D721Med (cell line): Measurements from ENCODE around the gene DHX35.

Experiments
- DNase-seq: peaks from one replicate; pipeline ENCODE4 v3.0.0; 2011; ENCODE audit warnings: low spot score; ENCODE audit not compliant: insufficient read length
- FAIRE-seq: peaks from 2 replicates; lab custom pipeline; 2011; peaks lifted over from hg19 to GRCh38; lab: Jason Lieb, UNC
- TF ChIP-seq, protein P1 (sequence below): IDR thresholded peaks from 2 replicates; pipeline ENCODE4 v1.5.1; 2012; ENCODE audit warnings: mild to moderate bottlenecking, control low read depth; ENCODE audit not compliant: insufficient read depth; ENCODE audit errors: missing control alignments

DHX35 gene

DNA sequence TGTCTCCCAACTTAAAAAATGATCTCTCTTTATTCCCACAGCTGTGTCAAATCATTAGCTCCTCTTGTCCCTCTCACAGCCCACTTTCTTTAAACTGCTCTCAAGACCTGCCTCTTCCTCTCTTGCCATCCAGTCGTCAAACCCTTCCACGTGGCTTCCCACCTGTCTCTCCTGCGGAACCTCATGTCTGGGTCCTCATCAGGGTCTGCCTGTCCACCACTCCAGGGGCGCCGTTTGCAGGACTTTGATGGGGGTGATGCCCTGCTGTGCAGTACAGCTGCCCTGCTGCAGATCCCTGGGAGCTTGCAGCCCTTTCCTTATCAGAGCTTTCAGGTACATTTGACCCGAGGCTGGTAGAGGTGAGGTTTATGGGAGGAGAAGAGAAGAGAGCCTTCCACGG lies 114.8 kb downstream of the DHX35 start:
- FAIRE-seq, result no peak
- no peak for DNase-seq
- TF ChIP-seq, protein P1, sequence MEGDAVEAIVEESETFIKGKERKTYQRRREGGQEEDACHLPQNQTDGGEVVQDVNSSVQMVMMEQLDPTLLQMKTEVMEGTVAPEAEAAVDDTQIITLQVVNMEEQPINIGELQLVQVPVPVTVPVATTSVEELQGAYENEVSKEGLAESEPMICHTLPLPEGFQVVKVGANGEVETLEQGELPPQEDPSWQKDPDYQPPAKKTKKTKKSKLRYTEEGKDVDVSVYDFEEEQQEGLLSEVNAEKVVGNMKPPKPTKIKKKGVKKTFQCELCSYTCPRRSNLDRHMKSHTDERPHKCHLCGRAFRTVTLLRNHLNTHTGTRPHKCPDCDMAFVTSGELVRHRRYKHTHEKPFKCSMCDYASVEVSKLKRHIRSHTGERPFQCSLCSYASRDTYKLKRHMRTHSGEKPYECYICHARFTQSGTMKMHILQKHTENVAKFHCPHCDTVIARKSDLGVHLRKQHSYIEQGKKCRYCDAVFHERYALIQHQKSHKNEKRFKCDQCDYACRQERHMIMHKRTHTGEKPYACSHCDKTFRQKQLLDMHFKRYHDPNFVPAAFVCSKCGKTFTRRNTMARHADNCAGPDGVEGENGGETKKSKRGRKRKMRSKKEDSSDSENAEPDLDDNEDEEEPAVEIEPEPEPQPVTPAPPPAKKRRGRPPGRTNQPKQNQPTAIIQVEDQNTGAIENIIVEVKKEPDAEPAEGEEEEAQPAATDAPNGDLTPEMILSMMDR, result no peak

DNA sequence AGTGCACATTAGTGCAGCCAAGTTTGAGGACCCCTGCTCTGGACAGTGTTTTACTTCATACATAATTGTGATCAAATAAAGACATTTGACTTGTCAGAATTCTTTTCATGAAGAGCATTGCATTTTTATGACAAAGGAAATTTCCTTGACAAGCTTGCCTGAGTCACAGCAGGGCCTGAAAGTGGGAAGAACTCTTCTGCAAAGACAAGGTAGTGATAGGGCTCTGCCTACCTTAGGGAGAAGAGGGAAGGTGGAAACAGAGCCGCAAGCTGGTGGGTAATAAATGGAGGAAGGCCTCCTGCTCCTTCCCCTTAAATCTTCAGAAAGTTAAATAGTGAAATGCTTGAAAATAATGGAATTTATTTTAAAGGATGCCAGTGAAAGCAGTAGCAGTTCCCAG lies 118.2 kb downstream of the DHX35 start:
- no peak for FAIRE-seq
- no peak for DNase-seq
- TF ChIP-seq, protein P1, result no peak

DNA sequence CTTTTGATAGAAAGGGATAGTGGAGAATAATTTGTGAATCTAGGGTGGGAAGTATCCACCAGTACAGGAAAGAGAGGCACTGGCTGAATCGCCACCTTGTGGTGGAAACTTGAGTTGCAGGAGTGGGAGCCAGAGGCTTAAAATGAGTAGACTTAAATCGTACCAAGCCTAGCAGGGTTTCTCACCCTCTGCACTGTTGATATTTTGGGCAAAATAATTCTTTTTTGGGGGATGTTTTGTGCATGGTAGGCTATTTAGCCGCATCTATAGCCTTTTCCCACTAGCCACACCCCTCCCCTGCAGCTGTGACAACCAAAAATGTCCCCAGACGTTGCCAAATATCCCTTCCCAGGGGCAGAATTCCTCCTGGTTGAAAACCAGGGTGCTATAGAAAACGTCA lies 119.1 kb downstream of the DHX35 start:
- no peak for FAIRE-seq
- TF ChIP-seq, protein P1, result peak; percentile 85
- DNase-seq, result peak; percentile 55

DNA sequence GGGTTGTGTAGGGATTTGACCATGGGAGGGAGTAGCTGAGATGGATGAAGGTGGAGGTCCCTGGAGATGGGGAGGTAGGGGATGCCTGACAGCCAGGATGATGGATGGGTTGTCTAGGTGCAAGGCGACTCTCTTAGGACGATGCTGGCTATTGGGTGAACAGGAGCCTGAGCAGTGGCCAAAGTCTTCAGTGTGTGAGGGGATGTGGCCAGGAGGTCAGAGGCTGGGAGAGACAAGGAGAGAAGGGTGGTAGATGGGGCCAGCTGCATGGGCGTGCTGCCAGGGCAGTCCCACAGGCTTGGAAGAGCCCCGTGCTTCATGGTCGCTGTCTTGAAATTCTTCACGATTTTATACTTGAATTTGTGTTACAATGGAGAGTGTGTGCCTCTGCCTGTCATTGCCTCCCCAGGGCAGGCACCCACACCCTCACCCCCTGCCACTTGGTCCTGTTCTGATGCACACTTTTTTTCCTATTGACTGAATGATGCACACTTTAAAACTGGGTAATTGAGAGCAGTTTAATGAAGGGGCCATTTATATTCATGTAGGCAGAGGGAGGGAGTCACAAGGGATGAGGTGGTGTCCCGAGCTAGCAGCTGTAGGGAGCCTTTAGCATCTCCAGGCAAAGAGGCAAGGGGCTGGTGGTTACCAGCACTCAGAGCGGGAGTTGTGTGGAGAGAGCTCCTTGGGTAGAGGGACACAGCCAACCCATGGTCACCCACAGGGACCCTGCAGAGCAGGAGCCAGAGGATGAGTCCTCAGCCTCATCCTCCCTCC lies 120.7 kb downstream of the DHX35 start:
- TF ChIP-seq, protein P1, result no peak
- FAIRE-seq, result no peak
- DNase-seq, result no peak

DNA sequence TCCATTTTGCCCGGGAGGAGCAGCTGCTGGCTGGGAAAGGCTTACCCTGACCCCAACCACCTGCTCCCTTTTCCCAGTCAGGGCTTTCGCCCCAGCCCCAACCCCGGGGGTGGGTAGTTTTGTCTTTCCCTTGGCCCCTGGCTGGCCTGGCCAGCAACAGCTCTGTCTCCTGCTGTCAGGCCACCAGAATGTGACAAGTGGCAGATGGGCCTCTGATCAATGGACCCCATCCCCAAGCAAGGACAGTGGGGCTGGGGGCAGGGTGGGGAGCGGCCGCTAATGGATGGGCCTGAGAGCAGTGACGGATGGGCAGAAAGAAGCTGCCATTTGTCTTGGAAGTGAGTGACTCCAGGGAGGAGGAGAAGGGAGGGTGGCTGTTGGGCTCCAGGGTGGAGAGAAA lies 121.6 kb downstream of the DHX35 start:
- DNase-seq (no peak), FAIRE-seq (no peak)
- TF ChIP-seq, protein P1, result no peak

DNA sequence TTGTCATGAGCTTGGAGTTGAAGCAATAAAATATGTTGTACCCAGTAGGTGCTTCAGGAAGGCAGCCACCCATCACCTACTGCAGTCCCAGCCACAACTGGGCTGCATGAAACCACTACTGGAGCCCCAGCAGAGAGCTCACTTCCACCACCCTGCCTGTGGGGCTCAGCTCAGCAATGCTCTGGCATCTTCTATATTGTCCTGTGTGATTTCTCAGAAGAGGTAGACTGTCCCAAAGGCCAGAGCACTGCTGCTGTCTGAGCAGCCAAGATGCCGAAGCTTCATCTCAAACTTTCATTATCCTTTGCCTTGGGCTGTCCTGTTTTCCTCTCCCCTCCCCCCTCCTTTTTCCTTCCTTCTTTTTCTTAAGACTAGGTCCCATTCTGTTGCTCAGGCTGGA lies 126.9 kb downstream of the DHX35 start:
- FAIRE-seq (no peak), DNase-seq (no peak)
- TF ChIP-seq, protein P1, result no peak
